Left colon (tissue), 2 donors: ENCODE results near the gene ZBTB16. TPM values are rescaled to one million over a fixed set of nuclear protein-coding genes. Genes with fewer than 3 reads are reported as not detected.

Experiments
- ATAC-seq: fragments of 200-7000 bp; cut with Tn5 transposase; one replicate; pipeline ENCODE4 v1.9.1; 2020; ENCODE audit warnings: mild to moderate bottlenecking, moderate library complexity
- DNase-seq, 2 donors: peaks; one replicate each; pipeline ENCODE4 v3.0.0-alpha.2; 2020
- intact Hi-C, 2 donors: fragments of 100-400 bp; cut with DNase I in 1 of 2; cut with micrococcal nuclease in 1 of 2; formaldehyde crosslinking; loops; one replicate each; pipeline versions ENCODE4 v1.11.2 to v1.14.0; 2022; cut with DNase I, micrococcal nuclease
- total RNA-seq, 2 donors: library from RNA; stranded (reverse); fragmentation: NEBNext Ultra II Directional; extraction: Animal tissue kit (Norgen Biotek cat#: 25700); gene quantifications; one replicate each; pipeline ENCODE4 v1.2.1, GENCODE V29; 2021
- donor health status: DM: no; HTN: no; CAD: no.
- donor health status: DM: yes; HTN: yes; CAD: no.

Gene ZBTB16
- total RNA-seq, 2 donors from 2014 or later: 10.0 to 75.1 TPM

- intact Hi-C loops: no loop called here
- no peak for DNase-seq
- ATAC-seq: no peak
Measured at GRCh38 chr11:114252767-114253166, 193.3 kb downstream of the ZBTB16 start.

GRCh38 chr11:114253771-114254170 lies 194.3 kb downstream of the ZBTB16 start:
- intact Hi-C loops: no loop called here
- ATAC-seq: no peak
- no peak for DNase-seq

DNA sequence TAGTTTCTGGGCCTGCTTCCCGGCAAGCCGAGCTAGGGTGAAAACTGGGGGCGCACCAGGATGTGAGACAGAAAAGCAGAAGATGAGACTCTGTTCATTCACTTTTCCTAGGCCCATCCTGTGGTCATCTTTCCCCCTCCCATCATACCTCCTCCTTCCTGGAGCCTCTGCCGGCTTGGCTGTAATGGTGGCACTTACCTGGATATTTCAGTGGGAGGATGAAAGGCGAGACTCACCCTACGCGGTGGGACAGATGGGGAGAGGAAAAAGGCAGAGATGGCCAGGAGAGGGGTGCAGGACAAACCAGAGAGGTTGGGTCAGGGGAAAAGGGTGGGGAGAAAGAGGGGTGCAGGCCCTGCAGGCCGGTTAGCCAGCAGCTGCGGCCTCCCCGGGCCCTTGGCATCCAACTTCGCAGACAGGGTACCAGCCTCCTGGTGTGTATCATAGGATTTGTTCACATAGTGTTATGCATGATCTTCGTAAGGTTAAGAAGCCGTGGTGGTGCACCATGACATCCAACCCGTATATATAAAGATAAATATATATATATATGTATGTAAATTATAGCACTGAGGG lies 195.1 kb downstream of the ZBTB16 start:
- ATAC-seq (no peak), DNase-seq (no peak)
- intact Hi-C loops: loop anchor here in 1 of 2 donors (5.0 kb wide), 2 partner anchors 202 to 257 kb away; no protein-coding TSS in a partner anchor

GRCh38 chr11:114255289-114255688 lies 195.8 kb downstream of the ZBTB16 start:
- ATAC-seq: no peak

DNA sequence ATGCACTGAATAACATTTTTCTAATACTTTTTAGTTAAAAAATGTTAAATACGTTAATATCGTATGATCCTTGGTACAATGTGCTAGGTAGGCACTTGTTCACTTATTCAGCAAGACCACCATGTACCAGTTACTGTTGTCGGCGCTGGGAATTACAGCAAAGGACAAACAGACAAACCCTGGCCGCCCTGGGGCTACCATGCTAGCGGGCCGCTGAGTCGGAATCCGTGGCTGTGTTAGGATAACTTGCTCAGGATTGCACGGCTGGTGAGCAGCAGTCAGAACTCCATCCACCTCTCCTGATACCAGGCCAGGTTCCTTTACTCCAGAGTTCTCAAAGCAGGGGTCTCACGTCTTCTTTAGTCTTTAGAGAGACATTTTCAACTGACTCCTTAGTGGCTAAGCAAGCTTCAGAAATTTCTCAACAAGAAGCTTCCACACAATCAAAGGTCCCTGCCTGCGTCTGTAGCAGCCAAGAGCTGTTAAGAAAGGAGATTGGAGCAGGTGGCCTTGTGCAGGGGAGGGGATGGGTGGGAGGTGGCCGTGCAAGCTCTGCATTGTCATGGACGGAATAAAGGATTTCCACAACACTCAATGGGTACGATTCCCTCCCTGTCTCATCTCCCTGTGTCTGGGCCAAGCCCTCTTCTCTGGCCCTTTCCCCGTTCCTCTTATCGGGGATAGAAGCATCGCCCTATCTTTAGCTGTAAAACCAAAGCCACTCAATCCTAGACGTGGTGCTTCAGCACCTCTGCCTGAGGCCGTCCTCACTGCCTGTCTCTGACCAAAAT lies 196.9 kb downstream of the ZBTB16 start:
- no peak for ATAC-seq
- no peak for DNase-seq
- intact Hi-C loops: loop anchor here in 1 of 2 donors (5.0 kb wide), 2 partner anchors 204 to 259 kb away; no protein-coding TSS in a partner anchor

More at GRCh38 chr11:114255289-114255688, 195.8 kb downstream of the ZBTB16 start:
- intact Hi-C loops: loop anchor here in 1 of 2 donors (5.0 kb wide), 2 partner anchors 203 to 258 kb away; no protein-coding TSS in a partner anchor
- DNase-seq: no peak

DNA sequence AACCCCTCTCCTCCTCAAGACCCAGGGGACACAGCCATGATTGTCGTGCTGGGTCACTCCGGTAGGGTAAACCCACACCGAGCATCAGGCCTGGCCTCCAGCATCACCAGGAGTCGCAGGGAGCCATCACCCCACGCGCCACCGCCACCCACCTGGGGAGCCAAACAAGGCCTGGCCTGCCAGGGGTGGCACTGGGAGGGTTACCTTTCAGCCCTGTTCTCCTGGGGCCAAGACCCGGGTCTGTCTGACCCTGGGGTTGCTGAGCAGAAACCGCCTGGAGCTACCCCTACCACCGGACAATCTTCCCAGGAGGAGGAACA lies 197.4 kb downstream of the ZBTB16 start:
- ATAC-seq: no peak

GRCh38 chr11:114257621-114258558 lies 198.4 kb downstream of the ZBTB16 start:
- intact Hi-C loops: loop anchor here in 1 of 2 donors (5.0 kb wide), 2 partner anchors 206 to 261 kb away; no protein-coding TSS in a partner anchor
- ATAC-seq (peak; percentile 8), DNase-seq (no peak)

More for the DNA sequence above, 197.4 kb downstream of the ZBTB16 start:
- DNase-seq: no peak
- intact Hi-C loops: loop anchor here in 1 of 2 donors (5.0 kb wide), 2 partner anchors 205 to 260 kb away; no protein-coding TSS in a partner anchor

DNA sequence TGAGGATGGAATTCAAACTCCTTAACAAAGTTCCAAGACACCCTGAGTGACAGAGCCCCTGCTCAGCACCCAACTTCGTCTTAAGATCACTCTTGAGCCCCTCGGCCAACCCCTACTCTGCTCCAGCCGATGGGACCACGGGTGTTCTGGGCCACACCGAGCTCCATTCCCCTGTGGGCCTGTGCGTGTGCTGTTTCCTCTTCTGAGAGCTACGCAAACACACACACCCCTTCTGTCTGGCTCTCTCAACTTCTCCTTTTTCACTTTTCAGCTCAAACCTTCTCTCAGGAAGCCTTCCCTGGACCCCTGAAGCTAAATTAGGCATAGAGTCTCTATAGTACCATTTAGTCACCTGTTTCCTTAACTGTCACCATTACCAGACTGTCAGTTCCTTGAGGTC lies 199.2 kb downstream of the ZBTB16 start:
- no peak for DNase-seq
- intact Hi-C loops: loop anchor here in 1 of 2 donors (5.0 kb wide), 2 partner anchors 206 to 261 kb away; no protein-coding TSS in a partner anchor
- ATAC-seq: no peak

- no peak for DNase-seq
- ATAC-seq: no peak
- intact Hi-C loops: loop anchor here in 1 of 2 donors (5.0 kb wide), 2 partner anchors 207 to 262 kb away; no protein-coding TSS in a partner anchor
Measured at GRCh38 chr11:114259124-114259526, 199.6 kb downstream of the ZBTB16 start.

GRCh38 chr11:114259551-114259983 lies 200.1 kb downstream of the ZBTB16 start:
- DNase-seq: no peak
- ATAC-seq: no peak
- intact Hi-C loops: loop anchor here in 1 of 2 donors (5.0 kb wide), 2 partner anchors 207 to 262 kb away; no protein-coding TSS in a partner anchor

DNA sequence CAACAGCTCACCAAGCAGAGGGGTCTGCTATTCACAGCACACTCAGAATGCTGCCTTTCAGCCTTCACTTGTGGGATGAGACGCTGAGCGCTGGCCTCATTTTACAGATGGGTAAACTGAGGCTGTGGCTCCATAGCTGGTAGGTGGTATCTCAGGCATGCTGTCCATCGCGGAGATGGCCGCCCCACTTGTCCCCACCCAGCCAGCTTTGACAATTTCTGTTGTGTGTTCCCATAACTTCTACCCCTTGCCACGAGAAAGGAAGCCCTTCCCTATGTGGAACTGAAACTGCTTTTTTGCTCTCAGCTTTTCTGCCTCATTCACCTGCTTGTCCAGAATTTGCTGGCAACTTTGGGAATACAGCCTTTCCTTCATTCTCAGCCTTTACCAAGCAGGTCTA lies 200.6 kb downstream of the ZBTB16 start:
- intact Hi-C loops: loop anchor here (5.0 to 10.0 kb wide), 4 partner anchors 223 to 365 kb away; no protein-coding TSS in a partner anchor
- ATAC-seq: no peak
- DNase-seq: no peak

GRCh38 chr11:114260483-114260882 lies 201.0 kb downstream of the ZBTB16 start:
- ATAC-seq (no peak), DNase-seq (no peak)

DNA sequence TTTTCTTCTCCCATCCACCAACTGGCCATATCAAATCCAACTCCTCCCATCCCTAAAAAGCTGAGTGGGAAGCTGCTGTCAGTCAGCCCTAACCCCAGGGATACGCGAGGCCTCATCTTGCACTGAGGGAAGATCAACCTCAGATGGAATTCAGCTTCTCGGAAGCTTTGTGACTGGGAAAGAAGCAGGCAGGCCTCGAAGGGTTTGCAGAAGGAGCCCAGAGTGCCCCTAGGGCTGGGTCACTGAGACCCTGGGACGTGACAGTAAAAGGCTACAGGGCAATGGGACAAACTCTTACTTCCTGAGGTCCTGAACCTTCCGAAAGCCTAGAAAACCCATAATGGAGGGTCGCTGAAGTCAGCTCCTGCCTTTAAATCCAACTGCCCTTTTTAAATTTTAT lies 202.3 kb downstream of the ZBTB16 start:
- intact Hi-C loops: loop anchor here (5.0 to 10.0 kb wide), 4 partner anchors 224 to 367 kb away; no protein-coding TSS in a partner anchor
- ATAC-seq: no peak
- DNase-seq: no peak

More at GRCh38 chr11:114260483-114260882, 201.0 kb downstream of the ZBTB16 start:
- intact Hi-C loops: loop anchor here (5.0 to 10.0 kb wide), 4 partner anchors 223 to 366 kb away; no protein-coding TSS in a partner anchor

GRCh38 chr11:114262681-114263512 lies 203.4 kb downstream of the ZBTB16 start:
- no peak for DNase-seq
- ATAC-seq: peak; percentile 82
- intact Hi-C loops: loop anchor here (5.0 to 10.0 kb wide), 4 partner anchors 226 to 368 kb away; no protein-coding TSS in a partner anchor

GRCh38 chr11:114263513-114264170 lies 204.1 kb downstream of the ZBTB16 start:
- DNase-seq: no peak
- intact Hi-C loops: loop anchor here (5.0 to 10.0 kb wide), 4 partner anchors 226 to 369 kb away; no protein-coding TSS in a partner anchor
- ATAC-seq: no peak

GRCh38 chr11:114264381-114264780 lies 204.9 kb downstream of the ZBTB16 start:
- no peak for DNase-seq
- intact Hi-C loops: loop anchor here (5.0 to 10.0 kb wide), 4 partner anchors 227 to 370 kb away; no protein-coding TSS in a partner anchor

More at GRCh38 chr11:114264381-114264780, 204.9 kb downstream of the ZBTB16 start:
- ATAC-seq: no peak
